Measurements from ENCODE around the gene NUDT15.

- TF ChIP-seq, protein P1, sequence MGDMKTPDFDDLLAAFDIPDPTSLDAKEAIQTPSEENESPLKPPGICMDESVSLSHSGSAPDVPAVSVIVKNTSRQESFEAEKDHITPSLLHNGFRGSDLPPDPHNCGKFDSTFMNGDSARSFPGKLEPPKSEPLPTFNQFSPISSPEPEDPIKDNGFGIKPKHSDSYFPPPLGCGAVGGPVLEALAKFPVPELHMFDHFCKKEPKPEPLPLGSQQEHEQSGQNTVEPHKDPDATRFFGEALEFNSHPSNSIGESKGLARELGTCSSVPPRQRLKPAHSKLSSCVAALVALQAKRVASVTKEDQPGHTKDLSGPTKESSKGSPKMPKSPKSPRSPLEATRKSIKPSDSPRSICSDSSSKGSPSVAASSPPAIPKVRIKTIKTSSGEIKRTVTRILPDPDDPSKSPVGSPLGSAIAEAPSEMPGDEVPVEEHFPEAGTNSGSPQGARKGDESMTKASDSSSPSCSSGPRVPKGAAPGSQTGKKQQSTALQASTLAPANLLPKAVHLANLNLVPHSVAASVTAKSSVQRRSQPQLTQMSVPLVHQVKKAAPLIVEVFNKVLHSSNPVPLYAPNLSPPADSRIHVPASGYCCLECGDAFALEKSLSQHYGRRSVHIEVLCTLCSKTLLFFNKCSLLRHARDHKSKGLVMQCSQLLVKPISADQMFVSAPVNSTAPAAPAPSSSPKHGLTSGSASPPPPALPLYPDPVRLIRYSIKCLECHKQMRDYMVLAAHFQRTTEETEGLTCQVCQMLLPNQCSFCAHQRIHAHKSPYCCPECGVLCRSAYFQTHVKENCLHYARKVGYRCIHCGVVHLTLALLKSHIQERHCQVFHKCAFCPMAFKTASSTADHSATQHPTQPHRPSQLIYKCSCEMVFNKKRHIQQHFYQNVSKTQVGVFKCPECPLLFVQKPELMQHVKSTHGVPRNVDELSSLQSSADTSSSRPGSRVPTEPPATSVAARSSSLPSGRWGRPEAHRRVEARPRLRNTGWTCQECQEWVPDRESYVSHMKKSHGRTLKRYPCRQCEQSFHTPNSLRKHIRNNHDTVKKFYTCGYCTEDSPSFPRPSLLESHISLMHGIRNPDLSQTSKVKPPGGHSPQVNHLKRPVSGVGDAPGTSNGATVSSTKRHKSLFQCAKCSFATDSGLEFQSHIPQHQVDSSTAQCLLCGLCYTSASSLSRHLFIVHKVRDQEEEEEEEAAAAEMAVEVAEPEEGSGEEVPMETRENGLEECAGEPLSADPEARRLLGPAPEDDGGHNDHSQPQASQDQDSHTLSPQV (IDR thresholded peaks at IDR 0.05): no peak
- no peak for TF ChIP-seq BRCA1 (IDR thresholded peaks at IDR 0.05; ENCODE audit: low read depth, low read length)
- no peak for TF ChIP-seq EGR1 (IDR thresholded peaks at IDR 0.05; ENCODE audit: borderline replicate concordance in 1 of 2, low read depth in 2 of 2, low read length in 2 of 2)
- TF ChIP-seq TAF1 (IDR thresholded peaks at IDR 0.05; ENCODE audit: borderline replicate concordance, low read depth, low read length): no peak
- TF ChIP-seq TCF12 (IDR thresholded peaks at IDR 0.05; ENCODE audit: low read depth, low read length): no peak
- TF ChIP-seq, protein P2, sequence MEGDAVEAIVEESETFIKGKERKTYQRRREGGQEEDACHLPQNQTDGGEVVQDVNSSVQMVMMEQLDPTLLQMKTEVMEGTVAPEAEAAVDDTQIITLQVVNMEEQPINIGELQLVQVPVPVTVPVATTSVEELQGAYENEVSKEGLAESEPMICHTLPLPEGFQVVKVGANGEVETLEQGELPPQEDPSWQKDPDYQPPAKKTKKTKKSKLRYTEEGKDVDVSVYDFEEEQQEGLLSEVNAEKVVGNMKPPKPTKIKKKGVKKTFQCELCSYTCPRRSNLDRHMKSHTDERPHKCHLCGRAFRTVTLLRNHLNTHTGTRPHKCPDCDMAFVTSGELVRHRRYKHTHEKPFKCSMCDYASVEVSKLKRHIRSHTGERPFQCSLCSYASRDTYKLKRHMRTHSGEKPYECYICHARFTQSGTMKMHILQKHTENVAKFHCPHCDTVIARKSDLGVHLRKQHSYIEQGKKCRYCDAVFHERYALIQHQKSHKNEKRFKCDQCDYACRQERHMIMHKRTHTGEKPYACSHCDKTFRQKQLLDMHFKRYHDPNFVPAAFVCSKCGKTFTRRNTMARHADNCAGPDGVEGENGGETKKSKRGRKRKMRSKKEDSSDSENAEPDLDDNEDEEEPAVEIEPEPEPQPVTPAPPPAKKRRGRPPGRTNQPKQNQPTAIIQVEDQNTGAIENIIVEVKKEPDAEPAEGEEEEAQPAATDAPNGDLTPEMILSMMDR (IDR thresholded peaks at IDR 0.05 in 2 of 3, conservative IDR thresholded peaks at IDR 0.05 in 1 of 3; ENCODE audit: control insufficient read depth in 2 of 3, extremely low read depth in 1 of 3, insufficient read depth in 1 of 3, low read depth in 3 of 3, low read length in 3 of 3): peak; percentile 48 to 59 (median 57); a peak in 5 of 6 replicates
- no peak for TF ChIP-seq CBX3 (IDR thresholded peaks at IDR 0.05; ENCODE audit: borderline replicate concordance, low read depth)
- no peak for TF ChIP-seq ESRRA (IDR thresholded peaks at IDR 0.05; ENCODE audit: low read length)
- TF ChIP-seq RAD21 (IDR thresholded peaks at IDR 0.05; ENCODE audit: insufficient read depth, low read depth, low read length): peak; percentile 40; the same call in 1 of the 2 replicates
- TF ChIP-seq HDGF (IDR thresholded peaks at IDR 0.05): no peak
- peak in 1 of 2 experiments; percentile 53; a peak in 1 of 4 replicates for TF ChIP-seq BHLHE40 (IDR thresholded peaks at IDR 0.05; ENCODE audit: borderline replicate concordance in 1 of 2, low read depth in 2 of 2, low read length in 1 of 2)
- TF ChIP-seq, protein P3, sequence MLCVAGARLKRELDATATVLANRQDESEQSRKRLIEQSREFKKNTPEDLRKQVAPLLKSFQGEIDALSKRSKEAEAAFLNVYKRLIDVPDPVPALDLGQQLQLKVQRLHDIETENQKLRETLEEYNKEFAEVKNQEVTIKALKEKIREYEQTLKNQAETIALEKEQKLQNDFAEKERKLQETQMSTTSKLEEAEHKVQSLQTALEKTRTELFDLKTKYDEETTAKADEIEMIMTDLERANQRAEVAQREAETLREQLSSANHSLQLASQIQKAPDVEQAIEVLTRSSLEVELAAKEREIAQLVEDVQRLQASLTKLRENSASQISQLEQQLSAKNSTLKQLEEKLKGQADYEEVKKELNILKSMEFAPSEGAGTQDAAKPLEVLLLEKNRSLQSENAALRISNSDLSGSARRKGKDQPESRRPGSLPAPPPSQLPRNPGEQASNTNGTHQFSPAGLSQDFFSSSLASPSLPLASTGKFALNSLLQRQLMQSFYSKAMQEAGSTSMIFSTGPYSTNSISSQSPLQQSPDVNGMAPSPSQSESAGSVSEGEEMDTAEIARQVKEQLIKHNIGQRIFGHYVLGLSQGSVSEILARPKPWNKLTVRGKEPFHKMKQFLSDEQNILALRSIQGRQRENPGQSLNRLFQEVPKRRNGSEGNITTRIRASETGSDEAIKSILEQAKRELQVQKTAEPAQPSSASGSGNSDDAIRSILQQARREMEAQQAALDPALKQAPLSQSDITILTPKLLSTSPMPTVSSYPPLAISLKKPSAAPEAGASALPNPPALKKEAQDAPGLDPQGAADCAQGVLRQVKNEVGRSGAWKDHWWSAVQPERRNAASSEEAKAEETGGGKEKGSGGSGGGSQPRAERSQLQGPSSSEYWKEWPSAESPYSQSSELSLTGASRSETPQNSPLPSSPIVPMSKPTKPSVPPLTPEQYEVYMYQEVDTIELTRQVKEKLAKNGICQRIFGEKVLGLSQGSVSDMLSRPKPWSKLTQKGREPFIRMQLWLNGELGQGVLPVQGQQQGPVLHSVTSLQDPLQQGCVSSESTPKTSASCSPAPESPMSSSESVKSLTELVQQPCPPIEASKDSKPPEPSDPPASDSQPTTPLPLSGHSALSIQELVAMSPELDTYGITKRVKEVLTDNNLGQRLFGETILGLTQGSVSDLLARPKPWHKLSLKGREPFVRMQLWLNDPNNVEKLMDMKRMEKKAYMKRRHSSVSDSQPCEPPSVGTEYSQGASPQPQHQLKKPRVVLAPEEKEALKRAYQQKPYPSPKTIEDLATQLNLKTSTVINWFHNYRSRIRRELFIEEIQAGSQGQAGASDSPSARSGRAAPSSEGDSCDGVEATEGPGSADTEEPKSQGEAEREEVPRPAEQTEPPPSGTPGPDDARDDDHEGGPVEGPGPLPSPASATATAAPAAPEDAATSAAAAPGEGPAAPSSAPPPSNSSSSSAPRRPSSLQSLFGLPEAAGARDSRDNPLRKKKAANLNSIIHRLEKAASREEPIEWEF (IDR thresholded peaks at IDR 0.05; ENCODE audit: insufficient replicate concordance, low read depth, low read length): no peak
Measured at GRCh38 chr13:48078251-48078656, 40.7 kb downstream of the NUDT15 start.

Data from GM12878 (cell line).